ENCODE data around the gene GLOD5. TPM values are rescaled to one million over a fixed set of nuclear protein-coding genes. Genes with fewer than 3 reads are reported as not detected.
A peak's percentile ranks its signal among the peaks of the same experiment; 100 is the strongest.

The GLOD5 gene
- total RNA-seq, 1 experiment from 2014 or later = not detected

- H3K4me1 Mint-ChIP-seq (ENCODE audit: insufficient read depth, unreplicated experiment) = peaks cover 5% of the 10 kb centered on the region
- H3K36me3 Mint-ChIP-seq (ENCODE audit: insufficient read depth, unreplicated experiment) = no peaks in the 10 kb centered on the region
- CTCF ChIA-PET = interaction anchor here (0.6 to 1.1 kb wide), 2 partner anchors 166 to 390 kb away, joined by 3 to 4 read pairs; no protein-coding TSS in a partner anchor
- no TSS peak for BruUV-seq (replicated peaks)
- TF ChIP-seq CTCF (IDR thresholded peaks at IDR 0.05; ENCODE audit: unreplicated experiment) = no peak
- H3K9me3 Mint-ChIP-seq (ENCODE audit: unreplicated experiment) = no peaks in the 10 kb centered on the region
- peaks cover 4% of the 10 kb centered on the region for H3K27me3 Mint-ChIP-seq (ENCODE audit: insufficient read depth, unreplicated experiment)
- DNase-seq (ENCODE audit: unreplicated experiment) = peak; percentile 56
- intact Hi-C loops (cut with micrococcal nuclease) = no loop called here
- H3K4me3 Mint-ChIP-seq (ENCODE audit: unreplicated experiment) = no peak overlapping the region
- H3K27ac Mint-ChIP-seq (ENCODE audit: low read depth, unreplicated experiment) = no peak overlapping the region
- POLR2A ChIA-PET = interaction anchor here (0.5 to 1.0 kb wide), 2 partner anchors 97 to 234 kb away, joined by 3 to 4 read pairs; no protein-coding TSS in a partner anchor
These were observed 33.5 kb downstream of the GLOD5 start for GRCh38 chrX:48794911-48795515.

- TF ChIP-seq CTCF (IDR thresholded peaks at IDR 0.05; ENCODE audit: unreplicated experiment) = no peak
- intact Hi-C loops (cut with micrococcal nuclease) = no loop called here
- DNase-seq (ENCODE audit: unreplicated experiment) = no peak
These were observed 36.8 kb downstream of the GLOD5 start for GRCh38 chrX:48798318-48798717.

GRCh38 chrX:48800574-48801279 is 39.2 kb downstream of the GLOD5 start:
- peak overlapping the region; percentile 100 for H3K27ac Mint-ChIP-seq (ENCODE audit: low read depth, unreplicated experiment)
- BruUV-seq (replicated peaks) = TSS peak; percentile 90
- ChIA-PET POLR2A (interaction anchor here (0.5 to 2.2 kb wide), 11 partner anchors 23 to 383 kb away, joined by 3 to 10 read pairs (median 4); partner anchors contain the start of genes GRIPAP1, PIM2, PQBP1 and SUV39H1), CTCF (interaction anchor here (0.6 kb wide), 1 partner anchor 133 kb away, joined by 4 read pairs; no protein-coding TSS in a partner anchor)
- peaks cover 7% of the 10 kb centered on the region for H3K36me3 Mint-ChIP-seq (ENCODE audit: insufficient read depth, unreplicated experiment)
- no peaks in the 10 kb centered on the region for H3K9me3 Mint-ChIP-seq (ENCODE audit: unreplicated experiment)
- H3K4me1 Mint-ChIP-seq (ENCODE audit: insufficient read depth, unreplicated experiment) = peaks cover 5% of the 10 kb centered on the region
- H3K27me3 Mint-ChIP-seq (ENCODE audit: insufficient read depth, unreplicated experiment) = no peaks in the 10 kb centered on the region
- intact Hi-C loops (cut with micrococcal nuclease) = loop anchor here (5.0 kb wide), 1 partner anchor 117 kb away; the partner anchor contains the start of gene PIM2
- TF ChIP-seq CTCF (IDR thresholded peaks at IDR 0.05; ENCODE audit: unreplicated experiment) = no peak
- H3K4me3 Mint-ChIP-seq (ENCODE audit: unreplicated experiment) = peak overlapping the region; percentile 92
- DNase-seq (ENCODE audit: unreplicated experiment) = no peak

More at GRCh38 chrX:48798318-48798717, 36.8 kb downstream of the GLOD5 start:
- BruUV-seq (replicated peaks) = no TSS peak
- CTCF ChIA-PET = interaction anchor here (0.5 to 0.6 kb wide), 2 partner anchors 163 to 1767 kb away, joined by 3 read pairs; no protein-coding TSS in a partner anchor
- Mint-ChIP-seq H3K4me3 (ENCODE audit: unreplicated experiment) (no peak overlapping the region), H3K4me1 (ENCODE audit: insufficient read depth, unreplicated experiment) (peaks cover 10% of the 10 kb centered on the region), H3K36me3 (ENCODE audit: insufficient read depth, unreplicated experiment) (no peaks in the 10 kb centered on the region), H3K27me3 (ENCODE audit: insufficient read depth, unreplicated experiment) (no peaks in the 10 kb centered on the region), H3K27ac (ENCODE audit: low read depth, unreplicated experiment) (no peak overlapping the region), H3K9me3 (ENCODE audit: unreplicated experiment) (no peaks in the 10 kb centered on the region)
- POLR2A ChIA-PET = interaction anchor here (0.6 kb wide), 1 partner anchor 259 kb away, joined by 4 read pairs; no protein-coding TSS in a partner anchor

Data from MCF 10A (cell line).